ENCODE data around the gene MTX1.
A peak's percentile ranks its signal among the peaks of the same experiment; 100 is the strongest.
"Not testable (repeated sequence)": the region's sequence is repeated elsewhere in the genome, so short reads cannot be mapped to it uniquely, and the experiment has no call there.

Gene MTX1

GRCh38 chr1:155227261-155228095, 19.0 kb downstream of the MTX1 start:
- peak overlapping the region; percentile 78 for H3K4me3 ChIP-seq (ENCODE audit: low read depth, low read length)
- no peak for TF ChIP-seq CTCF (conservative IDR thresholded peaks at IDR 0.05; ENCODE audit: low read depth, low read length)
- peak; percentile 100 for DNase-seq (ENCODE audit: low read depth)

- no peak for DNase-seq (ENCODE audit: low read depth)
- peak overlapping the region; percentile 56 for H3K4me3 ChIP-seq (ENCODE audit: low read depth, low read length)
- no peak for TF ChIP-seq CTCF (conservative IDR thresholded peaks at IDR 0.05; ENCODE audit: low read depth, low read length)
Measured at GRCh38 chr1:155228096-155228427, 19.6 kb downstream of the MTX1 start.

- H3K4me3 ChIP-seq (ENCODE audit: low read depth, low read length); DNase-seq (ENCODE audit: low read depth): not testable (repeated sequence)
Measured at GRCh38 chr1:155231302-155231701, 22.8 kb downstream of the MTX1 start.

GRCh38 chr1:155232001-155232978, 23.8 kb downstream of the MTX1 start:
- peak; percentile 46 for DNase-seq (ENCODE audit: low read depth)
- not testable (repeated sequence) for H3K4me3 ChIP-seq (ENCODE audit: low read depth, low read length)

- not testable (repeated sequence) for DNase-seq (ENCODE audit: low read depth); H3K4me3 ChIP-seq (ENCODE audit: low read depth, low read length)
Measured at GRCh38 chr1:155233502-155233901, 25.0 kb downstream of the MTX1 start.

GRCh38 chr1:155235375-155235774, 26.9 kb downstream of the MTX1 start:
- not testable (repeated sequence) for DNase-seq (ENCODE audit: low read depth); H3K4me3 ChIP-seq (ENCODE audit: low read depth, low read length)

GRCh38 chr1:155236451-155236850, 28.0 kb downstream of the MTX1 start:
- DNase-seq (ENCODE audit: low read depth) = no peak
- H3K4me3 ChIP-seq (ENCODE audit: low read depth, low read length) = no peak overlapping the region
- no peak for TF ChIP-seq CTCF (conservative IDR thresholded peaks at IDR 0.05; ENCODE audit: low read depth, low read length)

GRCh38 chr1:155241069-155241679, 32.7 kb downstream of the MTX1 start:
- peak overlapping the region; percentile 48 for H3K4me3 ChIP-seq (ENCODE audit: low read depth, low read length)
- DNase-seq (ENCODE audit: low read depth) = peak; percentile 85
- no peak for TF ChIP-seq CTCF (conservative IDR thresholded peaks at IDR 0.05; ENCODE audit: low read depth, low read length)
